Measurements from ENCODE around the gene UBL3.

DNA sequence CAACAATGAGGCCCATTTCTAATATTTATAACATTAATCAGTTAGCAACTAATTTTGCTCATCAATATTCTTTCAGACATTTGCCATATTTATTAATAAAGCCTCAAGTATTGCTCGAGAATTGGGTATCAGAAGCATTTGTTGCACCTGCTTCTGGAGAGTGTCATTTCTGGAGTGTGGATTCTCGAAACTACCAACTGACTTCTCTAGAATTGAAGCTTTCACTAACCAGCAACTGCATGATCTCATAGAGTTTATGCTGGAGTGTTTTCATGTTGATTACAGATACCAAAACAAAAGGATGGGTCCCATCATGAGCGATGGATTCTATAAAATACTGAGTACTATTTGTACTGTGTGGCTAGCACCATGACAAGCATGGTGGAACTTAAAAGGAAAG lies 133.9 kb downstream of the UBL3 start:
- TF ChIP-seq, protein P1, sequence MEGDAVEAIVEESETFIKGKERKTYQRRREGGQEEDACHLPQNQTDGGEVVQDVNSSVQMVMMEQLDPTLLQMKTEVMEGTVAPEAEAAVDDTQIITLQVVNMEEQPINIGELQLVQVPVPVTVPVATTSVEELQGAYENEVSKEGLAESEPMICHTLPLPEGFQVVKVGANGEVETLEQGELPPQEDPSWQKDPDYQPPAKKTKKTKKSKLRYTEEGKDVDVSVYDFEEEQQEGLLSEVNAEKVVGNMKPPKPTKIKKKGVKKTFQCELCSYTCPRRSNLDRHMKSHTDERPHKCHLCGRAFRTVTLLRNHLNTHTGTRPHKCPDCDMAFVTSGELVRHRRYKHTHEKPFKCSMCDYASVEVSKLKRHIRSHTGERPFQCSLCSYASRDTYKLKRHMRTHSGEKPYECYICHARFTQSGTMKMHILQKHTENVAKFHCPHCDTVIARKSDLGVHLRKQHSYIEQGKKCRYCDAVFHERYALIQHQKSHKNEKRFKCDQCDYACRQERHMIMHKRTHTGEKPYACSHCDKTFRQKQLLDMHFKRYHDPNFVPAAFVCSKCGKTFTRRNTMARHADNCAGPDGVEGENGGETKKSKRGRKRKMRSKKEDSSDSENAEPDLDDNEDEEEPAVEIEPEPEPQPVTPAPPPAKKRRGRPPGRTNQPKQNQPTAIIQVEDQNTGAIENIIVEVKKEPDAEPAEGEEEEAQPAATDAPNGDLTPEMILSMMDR (IDR thresholded peaks at IDR 0.05), result no peak
- no peak for TF ChIP-seq POLR2A (IDR thresholded peaks at IDR 0.05)

All from prostate gland (tissue), 2 donors.